ENCODE data around the gene RUVBL2.

DNA sequence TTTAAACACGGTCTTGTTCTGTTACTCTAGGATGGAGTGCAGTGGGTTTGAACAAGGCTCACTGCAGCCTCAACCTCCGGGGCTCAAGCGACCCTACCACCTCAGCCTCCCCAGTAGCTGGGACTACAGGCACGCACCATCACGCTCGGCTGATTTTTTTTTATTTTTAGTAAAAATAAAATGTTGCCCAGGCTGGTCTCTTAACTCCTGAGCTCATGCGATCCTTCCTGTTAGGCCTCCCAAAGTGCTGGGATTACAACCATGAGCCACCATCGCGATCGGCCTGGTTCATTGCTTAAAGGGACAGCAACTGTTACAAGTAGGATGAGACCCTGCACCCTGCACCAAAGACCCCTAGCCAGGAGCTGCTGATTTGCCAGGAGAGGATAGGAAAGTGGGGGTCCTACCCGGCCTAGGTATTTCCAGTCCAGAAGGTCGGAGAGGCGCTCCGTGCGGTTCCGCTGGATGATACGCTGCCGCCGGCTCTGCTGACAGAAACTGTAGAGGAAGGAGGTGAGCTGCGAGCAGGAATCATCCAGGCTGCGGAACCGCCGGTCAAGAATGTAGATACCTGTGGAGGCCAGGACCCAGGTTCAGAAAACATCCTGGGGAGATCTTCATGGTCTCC, 23.4 kb upstream of the RUVBL2 start:
- TF ChIP-seq CTCF (conservative IDR thresholded peaks at IDR 0.05; ENCODE audit: low read depth, low read length) (no peak), EZH2 (IDR thresholded peaks at IDR 0.05; ENCODE audit: borderline replicate concordance, low read depth, low read length, poor library complexity, severe bottlenecking) (no peak)
